Central memory CD8-positive, alpha-beta T cell (primary cell): ENCODE data around the gene C16orf74.

Experiments
- ATAC-seq: fragments of 150-1000 bp; cut with Tn5 transposase; replicated peaks from 2 replicates; pipeline ENCODE4 v1.10.0; 2022; ENCODE audit warnings: mild to moderate bottlenecking, moderate FRiP score, moderate number of reproducible peaks; ENCODE audit not compliant: poor library complexity, severe bottlenecking; ENCODE audit errors: extremely low read depth
- DNase-seq, 2 donors: peaks; one replicate each; pipeline ENCODE4 v3.0.0; 2021; ENCODE audit warnings: low spot score in 2 of 2
- H3K27ac Mint-ChIP-seq: one replicate; pipeline ENCODE4 v1.8.0; 2022; ENCODE audit warnings: low read depth, mild to moderate bottlenecking, moderate library complexity, mixed read lengths
- H3K27me3 Mint-ChIP-seq: one replicate; pipeline ENCODE4 v1.8.0; 2022; ENCODE audit warnings: mixed read lengths
- H3K36me3 Mint-ChIP-seq: one replicate; pipeline ENCODE4 v1.8.0; 2022; ENCODE audit warnings: mild to moderate bottlenecking, moderate library complexity, mixed read lengths; ENCODE audit not compliant: insufficient read depth
- H3K4me1 Mint-ChIP-seq: one replicate; pipeline ENCODE4 v1.8.0; 2022; ENCODE audit warnings: mixed read lengths
- H3K4me3 Mint-ChIP-seq: one replicate; pipeline ENCODE4 v1.8.0; 2022; ENCODE audit warnings: mild to moderate bottlenecking, moderate library complexity, mixed read lengths
- H3K9me3 Mint-ChIP-seq: one replicate; pipeline ENCODE4 v1.8.0; 2022; ENCODE audit warnings: mixed read lengths

Gene C16orf74

GRCh38 chr16:85676466-85676865, 74.4 kb downstream of the C16orf74 start:
- ATAC-seq (no peak), DNase-seq (no peak)

GRCh38 chr16:85675251-85675874, 75.5 kb downstream of the C16orf74 start:
- ATAC-seq (no peak), DNase-seq (no peak)
- H3K4me3 Mint-ChIP-seq: no peak overlapping the region
- H3K27me3 Mint-ChIP-seq: no peaks in the 10 kb centered on the region
- H3K36me3 Mint-ChIP-seq: peaks cover 47% of the 10 kb centered on the region
- H3K9me3 Mint-ChIP-seq: no peaks in the 10 kb centered on the region
- H3K4me1 Mint-ChIP-seq: peaks cover 3% of the 10 kb centered on the region
- H3K27ac Mint-ChIP-seq: peak overlapping the region; percentile 45

More at GRCh38 chr16:85676466-85676865, 74.4 kb downstream of the C16orf74 start:
- H3K9me3 Mint-ChIP-seq: no peaks in the 10 kb centered on the region
- H3K4me3 Mint-ChIP-seq: no peak overlapping the region
- peaks cover 41% of the 10 kb centered on the region for H3K36me3 Mint-ChIP-seq
- no peaks in the 10 kb centered on the region for H3K27me3 Mint-ChIP-seq
- H3K27ac Mint-ChIP-seq: no peak overlapping the region
- H3K4me1 Mint-ChIP-seq: peaks cover 11% of the 10 kb centered on the region

- Mint-ChIP-seq H3K36me3 (peaks cover 52% of the 10 kb centered on the region), H3K9me3 (no peaks in the 10 kb centered on the region), H3K27me3 (no peaks in the 10 kb centered on the region), H3K4me3 (no peak overlapping the region), H3K4me1 (no peaks in the 10 kb centered on the region), H3K27ac (peak overlapping the region; percentile 45)
- no peak for ATAC-seq
- DNase-seq: no peak
Observed at GRCh38 chr16:85674828-85675227, 76.1 kb downstream of the C16orf74 start.

GRCh38 chr16:85674418-85674755, 76.5 kb downstream of the C16orf74 start:
- Mint-ChIP-seq H3K9me3 (no peaks in the 10 kb centered on the region), H3K36me3 (peaks cover 53% of the 10 kb centered on the region), H3K27ac (peak overlapping the region; percentile 45), H3K4me1 (no peaks in the 10 kb centered on the region), H3K27me3 (no peaks in the 10 kb centered on the region), H3K4me3 (no peak overlapping the region)
- ATAC-seq: no peak
- DNase-seq: no peak

- DNase-seq (no peak), ATAC-seq (no peak)
- H3K27ac Mint-ChIP-seq: peak overlapping the region; percentile 45
- H3K4me3 Mint-ChIP-seq: no peak overlapping the region
- H3K27me3 Mint-ChIP-seq: no peaks in the 10 kb centered on the region
- no peaks in the 10 kb centered on the region for H3K9me3 Mint-ChIP-seq
- H3K36me3 Mint-ChIP-seq: peaks cover 58% of the 10 kb centered on the region
- no peaks in the 10 kb centered on the region for H3K4me1 Mint-ChIP-seq
Observed at GRCh38 chr16:85673529-85674417, 77.1 kb downstream of the C16orf74 start.

GRCh38 chr16:85670840-85671239, 80.1 kb downstream of the C16orf74 start:
- Mint-ChIP-seq H3K9me3 (no peaks in the 10 kb centered on the region), H3K4me3 (no peak overlapping the region), H3K4me1 (no peaks in the 10 kb centered on the region), H3K27ac (peak overlapping the region; percentile 35), H3K36me3 (peaks cover 68% of the 10 kb centered on the region), H3K27me3 (no peaks in the 10 kb centered on the region)
- ATAC-seq: no peak
- no peak for DNase-seq

GRCh38 chr16:85668676-85669424, 82.0 kb downstream of the C16orf74 start:
- H3K36me3 Mint-ChIP-seq: peaks cover 57% of the 10 kb centered on the region
- H3K27ac Mint-ChIP-seq: no peak overlapping the region
- ATAC-seq: no peak
- no peaks in the 10 kb centered on the region for H3K4me1 Mint-ChIP-seq
- no peak for DNase-seq
- H3K27me3 Mint-ChIP-seq: no peaks in the 10 kb centered on the region
- no peaks in the 10 kb centered on the region for H3K9me3 Mint-ChIP-seq
- no peak overlapping the region for H3K4me3 Mint-ChIP-seq

GRCh38 chr16:85667841-85668413, 83.0 kb downstream of the C16orf74 start:
- Mint-ChIP-seq H3K27me3 (no peaks in the 10 kb centered on the region), H3K4me3 (no peak overlapping the region), H3K27ac (peak overlapping the region; percentile 59), H3K9me3 (no peaks in the 10 kb centered on the region), H3K4me1 (no peaks in the 10 kb centered on the region), H3K36me3 (peaks cover 60% of the 10 kb centered on the region)
- DNase-seq (no peak), ATAC-seq (no peak)

GRCh38 chr16:85667261-85667660, 83.6 kb downstream of the C16orf74 start:
- H3K9me3 Mint-ChIP-seq: no peaks in the 10 kb centered on the region
- no peaks in the 10 kb centered on the region for H3K4me1 Mint-ChIP-seq
- H3K27me3 Mint-ChIP-seq: no peaks in the 10 kb centered on the region
- no peak overlapping the region for H3K4me3 Mint-ChIP-seq
- peak overlapping the region; percentile 59 for H3K27ac Mint-ChIP-seq
- no peak for DNase-seq
- no peak for ATAC-seq
- H3K36me3 Mint-ChIP-seq: peaks cover 58% of the 10 kb centered on the region

GRCh38 chr16:85665929-85666328, 85.0 kb downstream of the C16orf74 start:
- Mint-ChIP-seq H3K4me3 (no peak overlapping the region), H3K36me3 (peaks cover 50% of the 10 kb centered on the region), H3K27me3 (no peaks in the 10 kb centered on the region), H3K9me3 (no peaks in the 10 kb centered on the region), H3K27ac (peak overlapping the region; percentile 12), H3K4me1 (no peaks in the 10 kb centered on the region)
- ATAC-seq (no peak), DNase-seq (no peak)

- Mint-ChIP-seq H3K4me1 (no peaks in the 10 kb centered on the region), H3K9me3 (no peaks in the 10 kb centered on the region), H3K27me3 (no peaks in the 10 kb centered on the region), H3K27ac (no peak overlapping the region), H3K36me3 (peaks cover 45% of the 10 kb centered on the region), H3K4me3 (no peak overlapping the region)
- no peak for DNase-seq
- no peak for ATAC-seq
Observed at GRCh38 chr16:85665373-85665740, 85.5 kb downstream of the C16orf74 start.

GRCh38 chr16:85664580-85665372, 86.1 kb downstream of the C16orf74 start:
- Mint-ChIP-seq H3K4me1 (peaks cover 3% of the 10 kb centered on the region), H3K36me3 (peaks cover 46% of the 10 kb centered on the region), H3K4me3 (no peak overlapping the region), H3K27me3 (no peaks in the 10 kb centered on the region), H3K27ac (no peak overlapping the region), H3K9me3 (no peaks in the 10 kb centered on the region)
- DNase-seq (no peak), ATAC-seq (no peak)
